NCI-H446 treated with DMSO at 0.1 percent for 48 hours (cell line): ENCODE measurements around the gene GH2.

Source experiments
- DNase-seq: peaks from one replicate; lab custom pipeline; 2025; lab: John Stamatoyannopoulos, UW

Gene GH2

DNA sequence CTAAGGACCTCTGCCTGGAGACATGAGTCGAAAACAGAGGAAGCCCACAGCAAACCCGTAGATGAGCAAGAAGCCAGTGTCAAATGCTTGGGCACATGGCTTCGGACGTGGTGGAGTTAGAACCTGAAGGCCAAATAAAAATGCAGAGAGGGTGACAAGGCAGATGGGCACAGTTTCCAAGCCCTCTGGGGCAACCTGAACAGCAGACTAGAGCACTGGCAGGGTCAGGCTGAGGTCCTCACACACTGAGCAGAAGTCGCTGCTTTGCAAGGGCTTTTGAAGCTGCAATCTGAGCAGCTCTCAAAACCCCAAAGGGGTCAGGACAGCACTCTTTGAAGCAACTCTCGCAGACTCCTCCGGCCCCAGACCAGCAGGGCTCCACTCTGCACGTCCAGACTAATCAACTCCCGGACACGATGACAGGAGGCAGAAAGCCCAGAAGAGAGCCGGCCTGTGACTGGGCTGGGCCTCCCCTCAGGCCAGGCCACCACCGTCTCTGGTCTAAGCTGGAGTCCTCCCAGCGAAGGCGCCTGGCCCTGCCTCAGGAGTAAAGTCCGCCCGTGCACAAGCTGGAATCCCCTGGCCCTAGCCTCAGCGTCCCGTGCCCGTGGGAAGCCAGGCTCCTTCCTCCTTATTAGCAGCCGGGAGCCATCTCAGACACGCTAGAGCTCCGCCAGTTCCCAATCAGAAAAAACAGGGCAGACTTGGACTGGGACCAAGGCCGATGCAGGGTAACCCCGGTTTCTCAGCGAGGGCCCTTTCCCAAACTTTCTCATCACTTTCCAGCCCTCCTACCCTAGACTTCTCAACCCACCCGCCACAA is 40.2 kb downstream of the GH2 start:
- no peak for DNase-seq

DNA sequence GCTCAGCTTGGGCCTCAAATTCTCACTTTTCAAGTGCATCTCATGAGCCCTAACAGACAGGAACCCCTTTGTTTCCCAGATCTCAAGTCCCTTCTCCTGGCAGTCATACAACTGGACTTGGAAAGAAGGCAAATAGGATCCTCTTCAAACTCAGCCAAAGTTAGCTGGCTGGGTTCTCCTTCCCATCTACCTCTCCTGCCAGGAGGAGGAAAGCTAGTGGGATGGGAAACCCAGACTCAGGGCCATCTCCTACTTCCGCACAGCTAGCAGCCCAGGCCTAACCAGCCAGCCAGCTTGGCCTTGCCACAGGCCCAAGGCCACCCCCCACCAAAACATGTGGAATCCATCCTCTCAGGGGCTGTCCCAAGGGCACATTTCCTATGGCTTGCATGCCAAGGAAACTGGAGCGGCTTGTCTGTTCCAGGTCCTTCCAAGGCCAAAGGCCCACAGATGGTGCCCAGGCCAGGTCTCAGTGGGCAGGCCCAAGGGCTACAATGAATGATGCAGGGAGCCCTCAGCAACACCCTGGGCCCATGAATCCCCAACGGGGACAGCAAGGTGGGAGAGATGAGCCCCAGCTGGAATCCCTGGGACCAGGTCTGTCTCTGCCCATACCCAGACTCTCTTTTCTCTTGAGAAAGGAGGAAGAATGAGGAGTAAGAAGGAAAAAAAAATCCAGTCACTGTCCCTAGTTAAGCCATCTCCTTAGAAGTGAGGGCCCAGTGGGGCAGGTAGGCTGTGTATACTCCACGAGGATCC is 41.0 kb downstream of the GH2 start:
- DNase-seq: peak; percentile 58

DNA sequence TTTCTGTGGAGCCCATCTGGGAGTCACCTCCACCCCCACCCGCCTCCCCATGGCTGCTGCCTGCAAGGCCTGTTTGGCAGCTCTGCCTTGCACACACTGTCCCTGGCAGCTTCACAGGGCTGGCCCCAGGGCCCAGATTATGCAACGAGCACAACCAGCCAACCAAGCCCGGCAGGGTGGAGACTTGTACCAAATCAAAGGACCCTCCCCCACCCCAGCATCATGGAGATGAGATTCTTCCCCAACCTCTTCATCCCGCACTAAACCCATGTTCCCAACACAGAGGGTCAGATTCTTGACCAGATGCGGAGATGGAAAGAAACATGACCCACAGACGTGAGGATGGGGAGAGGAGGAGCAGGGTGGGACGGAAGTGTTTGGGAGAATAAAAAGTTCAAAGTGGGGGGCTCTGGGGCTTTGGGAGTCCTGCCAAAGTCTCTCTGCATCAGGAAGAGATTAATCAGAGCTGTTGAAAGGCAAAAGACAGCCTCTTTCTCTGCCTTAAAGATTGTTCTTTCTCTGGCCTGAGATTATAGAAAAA is 43.0 kb downstream of the GH2 start:
- peak; percentile 69 for DNase-seq

DNA sequence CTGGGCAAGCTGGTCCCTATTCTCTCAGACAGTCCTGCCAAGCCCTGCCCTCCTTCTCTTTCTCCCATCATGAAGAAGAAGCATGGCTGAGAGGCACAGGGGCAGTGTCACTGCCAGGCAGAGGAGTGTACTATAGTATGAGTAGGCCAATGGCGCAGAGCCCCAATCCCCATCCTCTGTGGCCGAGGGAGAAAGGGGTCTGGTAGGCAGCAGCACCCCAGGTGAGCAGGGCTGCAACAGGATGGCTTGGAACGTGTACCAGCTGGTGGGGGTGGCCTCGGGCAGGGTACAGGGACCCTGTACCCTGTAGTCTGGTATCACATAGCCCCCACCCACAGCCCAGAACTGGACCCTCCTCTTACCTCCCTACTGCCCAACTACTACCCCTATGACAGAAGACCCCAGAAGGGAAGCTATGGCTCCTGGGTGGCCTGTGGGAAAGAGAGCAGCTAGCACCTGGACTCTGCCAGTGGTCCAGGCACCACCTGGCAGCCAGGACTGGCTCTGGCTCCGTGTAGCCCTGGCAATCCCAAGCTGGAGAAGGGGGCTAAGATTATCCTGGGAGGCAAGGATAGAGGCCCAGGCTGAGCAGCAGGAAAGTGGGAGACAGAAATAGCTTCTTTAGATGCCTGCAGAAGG is 43.7 kb downstream of the GH2 start:
- DNase-seq: no peak

DNA sequence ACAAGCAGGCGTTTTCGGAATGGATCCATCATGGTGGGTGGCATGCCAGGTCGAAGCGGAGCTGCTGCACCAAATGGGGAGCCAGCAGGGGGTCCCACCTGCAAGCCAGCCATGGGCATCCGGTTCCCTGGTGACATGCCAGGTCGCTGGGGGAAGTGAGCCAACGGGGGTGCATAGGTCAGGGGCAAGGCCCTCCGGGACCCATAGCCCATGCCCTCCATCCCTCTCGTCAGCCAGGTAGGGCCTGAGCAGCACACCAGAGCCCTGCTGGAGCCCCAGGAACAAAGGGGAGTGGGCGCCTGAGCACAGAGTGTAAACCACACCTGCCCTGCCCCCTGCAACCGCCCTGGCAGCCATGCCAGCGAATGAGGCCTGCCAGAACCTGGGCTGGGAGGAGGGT is 44.3 kb downstream of the GH2 start:
- no peak for DNase-seq

DNA sequence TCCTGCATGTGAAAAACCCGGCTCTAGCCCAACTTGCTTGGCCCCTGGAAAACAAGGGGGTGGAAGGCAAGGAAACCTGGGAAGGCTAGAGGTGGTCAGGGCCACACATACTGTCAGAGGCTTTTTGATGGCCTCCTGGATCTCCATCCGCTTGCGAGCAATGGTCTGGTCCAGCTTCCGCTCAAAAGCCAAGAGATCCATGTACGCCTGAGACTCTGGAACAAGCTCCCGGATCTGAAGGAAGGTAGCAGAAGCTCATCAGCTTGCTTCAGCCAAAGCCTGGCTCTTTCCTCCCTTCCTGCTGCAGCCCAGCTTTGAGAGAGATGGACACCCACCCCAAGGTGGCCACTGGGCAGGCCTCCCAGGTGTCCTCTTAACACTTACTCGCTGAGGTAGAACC is 44.9 kb downstream of the GH2 start:
- DNase-seq: no peak

DNA sequence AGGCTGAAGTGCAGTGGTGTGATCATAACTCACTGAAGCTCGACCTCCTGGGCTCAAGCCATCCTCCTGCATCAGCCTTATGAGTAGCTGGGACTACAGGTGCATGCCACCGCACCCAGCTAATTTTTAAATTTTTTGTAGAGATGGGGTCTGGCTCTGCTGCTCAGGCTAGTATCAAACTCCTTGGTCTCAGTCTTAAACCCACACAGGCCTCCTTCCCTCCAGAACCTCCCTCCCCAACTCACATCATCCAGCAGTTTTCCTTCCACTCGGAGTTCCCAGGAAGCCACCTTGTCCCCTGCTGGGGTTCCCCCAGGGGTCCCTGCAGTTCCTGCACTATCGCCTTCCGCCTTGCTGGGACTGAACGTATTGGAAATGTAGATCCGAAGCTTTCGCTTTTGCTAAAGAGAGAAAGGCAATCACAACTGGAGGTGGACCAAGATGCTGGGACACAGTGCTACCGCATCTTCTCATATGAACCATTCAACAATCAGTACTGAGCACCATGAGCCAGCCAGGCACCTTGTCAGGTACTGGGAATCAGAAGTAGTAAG is 46.5 kb downstream of the GH2 start:
- no peak for DNase-seq

DNA sequence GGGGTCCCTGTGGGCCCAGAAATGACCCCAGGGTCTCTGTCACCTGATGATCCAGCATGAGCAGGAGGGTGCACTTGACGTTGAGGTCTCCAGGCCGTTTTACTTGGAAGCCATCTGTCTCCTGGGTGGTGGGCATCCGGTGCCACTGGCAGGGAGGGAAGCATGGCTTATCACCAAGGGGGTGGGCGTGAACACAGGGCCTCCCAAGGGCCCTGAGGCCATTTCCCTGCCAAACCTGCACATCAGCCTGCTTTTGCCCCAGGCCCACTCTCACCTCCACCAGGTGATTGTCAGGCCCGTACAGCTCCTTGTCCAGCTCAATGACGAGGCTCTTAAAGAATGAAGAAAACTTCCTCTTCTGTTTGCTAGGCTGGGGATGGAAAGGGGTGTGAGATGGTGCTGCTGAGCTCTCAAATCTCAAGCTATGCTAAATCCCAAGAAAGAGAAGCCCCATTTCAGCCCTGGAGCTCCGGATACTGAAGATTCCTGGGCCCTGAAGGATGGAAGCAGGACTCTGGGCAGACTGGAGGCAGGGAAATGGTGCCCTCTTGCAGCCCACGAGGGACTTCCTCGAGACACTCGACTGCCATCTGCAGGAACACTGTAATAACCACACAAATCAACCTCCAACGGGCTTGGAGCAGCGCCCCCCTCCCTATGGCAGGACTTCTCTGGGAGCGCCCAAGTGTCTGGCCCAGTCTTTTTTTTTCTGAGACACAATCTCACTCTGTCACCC is 47.1 kb downstream of the GH2 start:
- peak; percentile 32 for DNase-seq

DNA sequence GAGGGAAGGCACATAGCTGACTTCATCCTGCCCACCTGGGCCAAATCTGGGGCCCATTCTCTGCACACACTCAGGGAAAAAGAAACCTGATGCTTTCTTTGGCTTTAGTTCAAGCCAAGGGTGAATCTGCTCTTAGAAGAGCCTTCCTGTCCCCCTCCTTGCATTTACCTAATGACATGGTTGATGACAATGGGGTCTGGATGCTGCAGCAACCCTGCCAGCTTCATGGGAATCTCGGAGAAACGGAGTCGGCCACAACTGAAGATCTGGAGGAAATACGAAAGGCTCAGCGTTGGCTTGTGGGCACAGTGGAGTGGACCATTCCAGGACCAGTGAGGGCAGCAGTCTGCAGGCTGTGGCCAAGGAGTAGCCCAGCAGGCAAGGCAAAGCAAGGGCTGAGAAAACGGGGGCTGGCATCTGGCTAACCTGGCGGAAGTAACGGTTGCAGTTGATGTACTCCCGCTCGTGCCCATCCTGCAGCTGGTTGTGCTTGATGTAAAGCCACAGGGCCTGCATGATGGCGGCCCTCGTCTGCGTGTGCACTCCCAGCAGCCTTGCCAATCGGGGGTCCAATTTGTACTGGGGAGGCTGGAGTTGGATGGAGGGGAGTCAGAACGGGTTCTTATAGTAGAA is 47.9 kb downstream of the GH2 start:
- DNase-seq: no peak

DNA sequence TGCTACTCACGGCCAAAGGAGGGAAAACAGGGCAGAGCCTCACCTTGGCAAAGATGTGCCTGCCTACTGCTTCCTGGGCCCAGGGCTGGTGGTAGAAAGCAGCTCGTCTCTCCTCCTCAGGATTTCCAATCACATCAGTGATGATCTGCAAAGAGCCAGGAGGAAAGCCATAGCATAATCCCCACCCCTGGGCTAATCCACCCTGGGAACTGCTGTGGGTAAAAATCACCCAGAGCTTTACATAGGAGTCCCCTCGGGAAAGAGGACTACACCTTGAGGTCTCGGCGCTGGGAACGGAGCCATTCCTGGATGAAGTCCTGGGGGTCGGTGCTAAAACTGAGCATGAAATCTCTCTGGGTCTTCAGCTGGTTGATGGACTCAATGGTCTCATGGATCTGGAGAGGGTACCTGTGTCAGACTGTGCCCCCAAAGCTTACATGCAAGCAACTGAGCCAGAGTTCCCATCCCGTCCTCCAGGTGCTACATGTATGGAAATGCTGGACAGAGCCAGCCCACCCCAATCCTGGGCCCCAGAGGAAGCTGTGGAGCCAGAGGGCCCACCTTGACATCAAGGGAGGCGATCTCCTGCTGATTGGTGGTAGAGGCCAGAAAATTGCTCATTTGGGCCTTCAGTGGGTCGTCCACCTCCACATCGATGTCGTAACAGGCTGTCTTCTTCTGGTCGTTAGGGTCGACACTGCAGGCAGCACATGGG is 48.6 kb downstream of the GH2 start:
- DNase-seq: no peak

DNA sequence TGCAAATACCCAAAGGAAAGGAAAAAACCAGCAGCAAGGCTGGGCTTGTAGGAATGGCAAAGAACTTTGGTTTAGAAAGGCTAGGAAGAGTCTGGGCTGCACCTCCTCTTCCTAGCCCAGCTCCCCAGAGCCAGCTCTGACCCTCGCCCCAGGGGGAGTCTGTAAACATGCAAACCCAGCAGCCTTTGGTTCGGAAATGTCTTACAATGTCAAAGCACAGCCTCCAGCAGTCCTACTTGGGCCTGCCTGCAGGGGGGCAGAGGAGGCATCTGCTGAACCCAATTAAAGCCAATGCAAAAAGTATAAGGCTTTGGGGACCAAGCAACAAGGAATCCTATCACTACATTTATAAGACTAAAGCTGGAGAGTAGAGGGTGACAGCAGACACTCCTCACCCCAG is 49.3 kb downstream of the GH2 start:
- DNase-seq: no peak

DNA sequence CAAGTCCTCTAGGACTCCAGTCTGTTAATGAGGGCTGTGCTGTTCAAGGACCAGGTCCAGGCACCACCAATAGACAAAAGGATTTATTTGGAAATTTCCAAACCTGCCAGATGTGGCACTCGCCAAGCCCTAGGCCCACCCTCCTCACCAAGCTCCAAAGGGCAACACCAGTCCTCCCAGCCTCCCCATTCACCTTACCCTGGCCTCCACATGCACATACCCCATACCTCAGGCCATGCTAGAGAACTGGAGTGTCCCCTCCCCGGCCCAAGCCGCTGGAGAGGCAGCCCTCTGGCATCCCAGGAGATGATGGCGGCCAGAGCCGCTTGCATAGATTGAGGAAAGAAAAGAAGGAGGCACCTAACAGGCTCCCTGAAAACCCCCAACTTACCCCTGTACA is 49.7 kb downstream of the GH2 start:
- no peak for DNase-seq

DNA sequence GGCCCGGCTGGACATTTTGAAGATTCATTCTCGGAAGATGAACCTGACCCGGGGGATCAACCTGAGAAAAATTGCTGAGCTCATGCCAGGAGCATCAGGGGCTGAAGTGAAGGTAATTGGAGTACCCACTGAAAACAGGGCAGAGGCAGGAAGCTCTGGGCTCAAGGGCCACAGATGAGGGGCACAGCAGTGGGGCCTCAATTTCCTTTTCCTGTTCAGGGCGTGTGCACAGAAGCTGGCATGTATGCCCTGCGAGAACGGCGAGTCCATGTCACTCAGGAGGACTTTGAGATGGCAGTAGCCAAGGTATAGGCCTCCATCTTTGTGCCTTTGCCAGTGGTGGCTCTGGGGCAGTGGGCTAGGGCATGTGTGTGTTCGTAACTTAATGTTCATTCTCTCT is 50.2 kb downstream of the GH2 start:
- no peak for DNase-seq

DNA sequence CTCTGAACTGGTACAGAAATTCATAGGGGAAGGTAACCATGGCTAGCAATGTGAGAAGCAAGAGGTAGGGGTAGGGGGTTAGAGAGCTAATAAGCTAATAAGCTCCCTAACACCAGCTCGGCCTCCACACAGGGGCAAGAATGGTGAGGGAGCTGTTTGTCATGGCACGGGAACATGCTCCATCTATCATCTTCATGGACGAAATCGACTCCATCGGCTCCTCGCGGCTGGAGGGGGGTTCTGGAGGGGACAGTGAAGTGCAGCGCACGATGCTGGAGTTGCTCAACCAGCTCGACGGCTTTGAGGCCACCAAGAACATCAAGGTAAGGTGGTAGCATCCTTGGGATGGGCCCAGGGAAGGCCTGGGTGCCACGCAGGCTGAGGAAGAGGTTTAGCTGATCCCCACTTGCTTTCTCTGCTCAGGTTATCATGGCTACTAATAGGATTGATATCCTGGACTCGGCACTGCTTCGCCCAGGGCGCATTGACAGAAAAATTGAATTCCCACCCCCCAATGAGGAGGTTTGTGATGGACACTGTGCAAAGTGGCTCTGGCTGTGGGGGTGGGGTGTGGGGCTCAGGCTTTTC is 50.7 kb downstream of the GH2 start:
- no peak for DNase-seq

DNA sequence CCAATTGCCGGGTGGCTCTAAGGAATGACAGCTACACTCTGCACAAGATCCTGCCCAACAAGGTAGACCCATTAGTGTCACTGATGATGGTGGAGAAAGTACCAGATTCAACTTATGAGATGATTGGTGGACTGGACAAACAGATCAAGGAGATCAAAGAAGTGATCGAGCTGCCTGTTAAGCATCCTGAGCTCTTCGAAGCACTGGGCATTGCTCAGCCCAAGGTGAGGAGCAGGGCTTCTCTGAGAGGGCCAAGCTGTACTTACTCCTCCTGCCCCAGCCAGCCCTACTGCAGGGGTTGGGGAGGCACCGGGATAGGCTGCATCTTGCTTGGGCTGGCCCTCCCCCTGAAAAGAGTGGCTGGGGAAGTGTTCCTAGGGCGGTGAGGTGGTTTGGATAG is 51.5 kb downstream of the GH2 start:
- no peak for DNase-seq
